Measurements from ENCODE around the gene MAPKAPK5. TPM values are rescaled to one million over a fixed set of nuclear protein-coding genes. Genes with fewer than 3 reads are reported as not detected.

MAPKAPK5 gene
- total RNA-seq, 1 experiment from 2014 or later, result 85.7 TPM

GRCh38 chr12:111887926-111888745 lies 46.1 kb downstream of the MAPKAPK5 start:
- Histone ChIP-seq H2BK5ac (ENCODE audit: insufficient read length, low read length) (no peak overlapping the region), H3K23me2 (ENCODE audit: insufficient read length, low read depth, low read length, poor library complexity, severe bottlenecking) (no peaks in the 10 kb centered on the region), H2AK5ac (ENCODE audit: insufficient read length, low read length) (no peak overlapping the region), H3K27ac (ENCODE audit: insufficient read length, low read depth, low read length) (no peak overlapping the region), H3K79me2 (ENCODE audit: insufficient read depth, low read length) (no peaks in the 10 kb centered on the region), H4K8ac (replicated peaks; ENCODE audit: insufficient read length, low read depth, low read length) (no peak overlapping the region), H2BK12ac (ENCODE audit: insufficient read length, low read depth, low read length) (no peak overlapping the region), H3K79me1 (ENCODE audit: insufficient read depth, low read depth, low read length, poor library complexity, severe bottlenecking) (no peaks in the 10 kb centered on the region), H3K4me1 (ENCODE audit: insufficient read depth, low read length) (no peaks in the 10 kb centered on the region), H2BK20ac (ENCODE audit: low read depth, low read length, poor library complexity, severe bottlenecking) (no peak overlapping the region), H3K27me3 (ENCODE audit: insufficient read depth, low read length) (no peaks in the 10 kb centered on the region), H3K56ac (ENCODE audit: insufficient read length, low read depth, low read length) (no peak overlapping the region), H4K91ac (ENCODE audit: insufficient read length, low read depth, low read length) (no peak overlapping the region), H3K4ac (ENCODE audit: low read depth, low read length) (no peak overlapping the region), H3K9me3 (ENCODE audit: control insufficient read depth, low read depth, low read length) (no peaks in the 10 kb centered on the region), H2BK120ac (ENCODE audit: low read depth, low read length, poor library complexity, severe bottlenecking) (no peak overlapping the region), H2BK15ac (ENCODE audit: low read depth, low read length) (no peak overlapping the region), H3K18ac (ENCODE audit: insufficient read length, low read depth, low read length) (no peak overlapping the region), H3K9ac (ENCODE audit: extremely low read depth, insufficient read length, low read length) (no peak overlapping the region), H2AFZ (ENCODE audit: low read length) (no peak overlapping the region), H4K20me1 (ENCODE audit: control insufficient read depth, insufficient read depth, insufficient read length) (no peaks in the 10 kb centered on the region), H4K5ac (ENCODE audit: insufficient read length, low read depth, low read length) (no peak overlapping the region), H3T11ph (ENCODE audit: low read length) (no peak overlapping the region), H3K4me2 (ENCODE audit: insufficient read depth, insufficient read length, low read length) (no peak overlapping the region), H3K14ac (ENCODE audit: insufficient read depth, low read length) (no peak overlapping the region), H3K23ac (ENCODE audit: insufficient read length, low read depth, low read length) (no peak overlapping the region)
- H3K4me1 Mint-ChIP-seq, result no peaks in the 10 kb centered on the region
- peaks cover 65 to 92% (median 87%) of the 10 kb centered on the region in 3 experiments; a peak in 6 of 7 replicates for H3K36me3 Mint-ChIP-seq (ENCODE audit: insufficient read depth in 1 of 3, low read depth in 3 of 3)
- no peak overlapping the region; a peak in 1 of 7 replicates for H3K27ac Mint-ChIP-seq
- no peaks in the 10 kb centered on the region for H3K9me3 Mint-ChIP-seq
- no CpG with 5 or more reads among the region's 11 CpGs for WGBS (ENCODE audit: extremely low coverage, insufficient read length, low lambda C conversion rate)
- H3K4me3 Mint-ChIP-seq, result no peak overlapping the region
- TF ChIP-seq CTCF (conservative IDR thresholded peaks at IDR 0.05), result no peak
- no peak for DNase-seq
- no peaks in the 10 kb centered on the region for H3K27me3 Mint-ChIP-seq (ENCODE audit: low read depth)

All from H9 (cell line).